ENCODE measurements around the gene CACFD1. TPM values are rescaled to one million over a fixed set of nuclear protein-coding genes. Genes with fewer than 3 reads are reported as not detected.

Gene CACFD1
- total and polyA plus RNA-seq, 2 donors (not counting 3 experiments of a cell fraction or from before 2014, with no cell fraction given) = 9.7 to 11.5 TPM

GRCh38 chr9:133440874-133441273 lies 18.9 kb upstream of the CACFD1 start:
- intact Hi-C loops (cut with micrococcal nuclease) = no loop called here
- no peak overlapping the region for H3K27ac ChIP-seq (ENCODE audit: insufficient read depth, low read depth, low read length)
- TF ChIP-seq JUN (IDR thresholded peaks at IDR 0.05; ENCODE audit: borderline replicate concordance, insufficient read depth, insufficient read length, low read depth) (no peak), MAX (IDR thresholded peaks at IDR 0.05; ENCODE audit: insufficient read depth, insufficient read length) (no peak)
- no peaks in the 10 kb centered on the region for H3K36me3 ChIP-seq (ENCODE audit: control insufficient read depth in 2 of 2, extremely low read depth in 1 of 2, insufficient read depth in 2 of 2, low read length in 2 of 2)
- no peak overlapping the region for H3K4me2 ChIP-seq (ENCODE audit: insufficient read depth, low read length)
- no peaks in the 10 kb centered on the region for H3K9me3 ChIP-seq (replicated peaks; ENCODE audit: control insufficient read depth, insufficient read depth, low read length)
- dilution Hi-C loops (cut with MboI; ENCODE audit: extremely low pct_ligation_motif_present, low sequenced_read_pairs) = no loop called here
- H3K9ac ChIP-seq (replicated peaks; ENCODE audit: extremely low read depth, insufficient read depth, low read length) = no peak overlapping the region
- no peaks in the 10 kb centered on the region for H3K27me3 ChIP-seq (ENCODE audit: control insufficient read depth in 2 of 2, insufficient read depth in 2 of 2, low read length in 2 of 2)
- CTCF ChIA-PET = no interaction called here
- no peaks in the 10 kb centered on the region for H3K79me2 ChIP-seq (ENCODE audit: control insufficient read depth, insufficient read depth, low read length)
- no peak overlapping the region for H3K4me3 ChIP-seq (replicated peaks in 1 of 3; ENCODE audit: insufficient read depth in 1 of 3, low read depth in 1 of 3, low read length in 3 of 3)
- no peak overlapping the region for H2AFZ ChIP-seq (ENCODE audit: low read depth, low read length)
- POLR2A ChIA-PET = no interaction called here
- no peaks in the 10 kb centered on the region for H4K20me1 ChIP-seq (replicated peaks; ENCODE audit: control insufficient read depth, extremely low read depth, insufficient read depth, low read length)
- H3K4me1 ChIP-seq (ENCODE audit: control insufficient read depth, extremely low read depth, insufficient read depth, low read length) = no peaks in the 10 kb centered on the region
- no peaks in the 10 kb centered on the region for H3K9me1 ChIP-seq (replicated peaks; ENCODE audit: control insufficient read depth, extremely low read depth, insufficient read depth, low read length)
- DNase-seq (ENCODE audit: low read depth, low spot score) (no peak), FAIRE-seq (no peak)
- BruUV-seq (replicated peaks) = no TSS peak

- Histone ChIP-seq H3K4me1 (ENCODE audit: control insufficient read depth, extremely low read depth, insufficient read depth, low read length) (no peaks in the 10 kb centered on the region), H3K9me3 (replicated peaks; ENCODE audit: control insufficient read depth, insufficient read depth, low read length) (no peaks in the 10 kb centered on the region), H4K20me1 (replicated peaks; ENCODE audit: control insufficient read depth, extremely low read depth, insufficient read depth, low read length) (no peaks in the 10 kb centered on the region), H3K36me3 (ENCODE audit: control insufficient read depth in 2 of 2, extremely low read depth in 1 of 2, insufficient read depth in 2 of 2, low read length in 2 of 2) (no peaks in the 10 kb centered on the region), H3K9ac (replicated peaks; ENCODE audit: extremely low read depth, insufficient read depth, low read length) (no peak overlapping the region), H2AFZ (ENCODE audit: low read depth, low read length) (no peak overlapping the region), H3K79me2 (ENCODE audit: control insufficient read depth, insufficient read depth, low read length) (no peaks in the 10 kb centered on the region), H3K4me3 (replicated peaks in 1 of 3; ENCODE audit: insufficient read depth in 1 of 3, low read depth in 1 of 3, low read length in 3 of 3) (no peak overlapping the region), H3K4me2 (ENCODE audit: insufficient read depth, low read length) (no peak overlapping the region), H3K27me3 (ENCODE audit: control insufficient read depth in 2 of 2, insufficient read depth in 2 of 2, low read length in 2 of 2) (no peaks in the 10 kb centered on the region), H3K9me1 (replicated peaks; ENCODE audit: control insufficient read depth, extremely low read depth, insufficient read depth, low read length) (no peaks in the 10 kb centered on the region), H3K27ac (ENCODE audit: insufficient read depth, low read depth, low read length) (no peak overlapping the region)
- intact Hi-C loops (cut with micrococcal nuclease) = no loop called here
- no peak for FAIRE-seq
- ChIA-PET CTCF (no interaction called here), POLR2A (no interaction called here)
- dilution Hi-C loops (cut with MboI; ENCODE audit: extremely low pct_ligation_motif_present, low sequenced_read_pairs) = no loop called here
- no TSS peak for BruUV-seq (replicated peaks)
- no peak for TF ChIP-seq MAX (IDR thresholded peaks at IDR 0.05; ENCODE audit: insufficient read depth, insufficient read length)
- no peak for TF ChIP-seq JUN (IDR thresholded peaks at IDR 0.05; ENCODE audit: borderline replicate concordance, insufficient read depth, insufficient read length, low read depth)
- TF ChIP-seq POLR2A (IDR thresholded peaks at IDR 0.05; ENCODE audit: low read depth, low read length) = no peak
- no peak for TF ChIP-seq CTCF (IDR thresholded peaks at IDR 0.05; ENCODE audit: extremely low read depth in 1 of 2, insufficient read depth in 1 of 2, low read depth in 1 of 2, low read length in 2 of 2)
- no peak for TF ChIP-seq GATA2 (IDR thresholded peaks at IDR 0.05; ENCODE audit: insufficient read depth, insufficient read length, low read depth, low read length)
- TF ChIP-seq FOS (IDR thresholded peaks at IDR 0.05; ENCODE audit: borderline replicate concordance, insufficient read depth, low read length) = no peak
- no peak for TF ChIP-seq EZH2 (IDR thresholded peaks at IDR 0.05; ENCODE audit: borderline replicate concordance, low read depth, low read length, severe bottlenecking)
- no peak for DNase-seq (ENCODE audit: low read depth, low spot score)
These were observed 18.2 kb upstream of the CACFD1 start for GRCh38 chr9:133441571-133441970.

Measured in endothelial cell of umbilical vein (primary cell).